ENCODE results near the gene WDR59. TPM values are rescaled to one million over a fixed set of nuclear protein-coding genes. Genes with fewer than 3 reads are reported as not detected.

WDR59 gene
- polyA plus RNA-seq, 3 donors = 6.7 to 44.4 (median 7.8) TPM

DNA sequence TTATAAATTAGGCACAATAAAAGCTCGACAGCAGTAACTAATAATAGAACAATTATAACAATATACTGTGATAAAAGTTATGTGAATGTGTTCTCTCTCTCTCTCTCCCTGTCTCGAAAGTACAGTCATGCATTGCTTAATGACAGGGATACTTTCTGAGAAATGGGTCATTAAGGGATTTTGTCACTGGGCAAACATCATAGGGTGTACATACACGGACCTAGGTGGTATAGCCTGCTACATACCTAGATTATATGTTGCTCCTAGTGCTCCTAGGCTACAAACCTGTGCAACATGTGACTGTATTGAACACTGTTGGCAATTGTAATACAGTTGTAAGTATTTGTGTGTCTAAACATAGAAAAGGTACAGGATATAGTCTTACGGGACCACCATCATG is 20.8 kb upstream of the WDR59 start:
- no peak overlapping the region for H3K9ac ChIP-seq (ENCODE audit: insufficient read depth, low read length, poor library complexity, severe bottlenecking)
- Mint-ChIP-seq H3K9me3 (peaks cover 0 to 4% (median 0%) of the 10 kb centered on the region in 7 donors), H3K4me1 (peaks cover 33% of the 10 kb centered on the region), H3K36me3 (peaks cover 14 to 16% of the 10 kb centered on the region in 2 donors), H3K4me3 (no peak overlapping the region), H3K27ac (no peak overlapping the region), H3K27me3 (ENCODE audit: low read depth in 3 of 3) (peaks cover 5 to 9% (median 8%) of the 10 kb centered on the region in 3 donors)
- intact Hi-C loops (cut with micrococcal nuclease) = loop anchor here in 1 of 2 donors (10.0 kb wide), 1 partner anchor 59 kb away; no protein-coding TSS in a partner anchor
- no peaks in the 10 kb centered on the region for H3K27me3 ChIP-seq (ENCODE audit: control insufficient read depth in 2 of 2, insufficient read depth in 2 of 2, low read length in 2 of 2)
- H2AFZ ChIP-seq (ENCODE audit: insufficient read depth, low read depth, low read length, poor library complexity, severe bottlenecking) = no peak overlapping the region
- no peak for DNase-seq
- H3K9me3 ChIP-seq (replicated peaks in 1 of 2; ENCODE audit: control insufficient read depth in 1 of 2, insufficient read depth in 1 of 2, low read length in 2 of 2) = no peaks in the 10 kb centered on the region
- TF ChIP-seq, protein P1, sequence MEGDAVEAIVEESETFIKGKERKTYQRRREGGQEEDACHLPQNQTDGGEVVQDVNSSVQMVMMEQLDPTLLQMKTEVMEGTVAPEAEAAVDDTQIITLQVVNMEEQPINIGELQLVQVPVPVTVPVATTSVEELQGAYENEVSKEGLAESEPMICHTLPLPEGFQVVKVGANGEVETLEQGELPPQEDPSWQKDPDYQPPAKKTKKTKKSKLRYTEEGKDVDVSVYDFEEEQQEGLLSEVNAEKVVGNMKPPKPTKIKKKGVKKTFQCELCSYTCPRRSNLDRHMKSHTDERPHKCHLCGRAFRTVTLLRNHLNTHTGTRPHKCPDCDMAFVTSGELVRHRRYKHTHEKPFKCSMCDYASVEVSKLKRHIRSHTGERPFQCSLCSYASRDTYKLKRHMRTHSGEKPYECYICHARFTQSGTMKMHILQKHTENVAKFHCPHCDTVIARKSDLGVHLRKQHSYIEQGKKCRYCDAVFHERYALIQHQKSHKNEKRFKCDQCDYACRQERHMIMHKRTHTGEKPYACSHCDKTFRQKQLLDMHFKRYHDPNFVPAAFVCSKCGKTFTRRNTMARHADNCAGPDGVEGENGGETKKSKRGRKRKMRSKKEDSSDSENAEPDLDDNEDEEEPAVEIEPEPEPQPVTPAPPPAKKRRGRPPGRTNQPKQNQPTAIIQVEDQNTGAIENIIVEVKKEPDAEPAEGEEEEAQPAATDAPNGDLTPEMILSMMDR (IDR thresholded peaks at IDR 0.05) = no peak
- 92% methylated on average over 2 of the region's 4 CpGs for WGBS (ENCODE audit: insufficient coverage)
- no peak overlapping the region for H3K4me2 ChIP-seq (replicated peaks; ENCODE audit: extremely low read depth, low read length, poor library complexity, severe bottlenecking)
- H3K27ac ChIP-seq (ENCODE audit: low read depth in 1 of 2, low read length in 2 of 2) = no peak overlapping the region
- peaks cover 88% of the 10 kb centered on the region for H3K79me2 ChIP-seq (ENCODE audit: insufficient read depth, low read length)
- no peaks in the 10 kb centered on the region for H3K36me3 ChIP-seq (replicated peaks in 1 of 2; ENCODE audit: control insufficient read depth in 1 of 2, insufficient read depth in 2 of 2, low read length in 2 of 2)
- H3K4me3 ChIP-seq (replicated peaks in 1 of 3; ENCODE audit: low read depth in 2 of 3, low read length in 3 of 3) = no peak overlapping the region
- peaks cover 16 to 29% of the 10 kb centered on the region in 2 donors for H3K4me1 ChIP-seq (ENCODE audit: control insufficient read depth in 1 of 2, insufficient read depth in 2 of 2, low read length in 2 of 2)
- peaks cover 18% of the 10 kb centered on the region for H4K20me1 ChIP-seq (ENCODE audit: insufficient read depth, low read length)

DNA sequence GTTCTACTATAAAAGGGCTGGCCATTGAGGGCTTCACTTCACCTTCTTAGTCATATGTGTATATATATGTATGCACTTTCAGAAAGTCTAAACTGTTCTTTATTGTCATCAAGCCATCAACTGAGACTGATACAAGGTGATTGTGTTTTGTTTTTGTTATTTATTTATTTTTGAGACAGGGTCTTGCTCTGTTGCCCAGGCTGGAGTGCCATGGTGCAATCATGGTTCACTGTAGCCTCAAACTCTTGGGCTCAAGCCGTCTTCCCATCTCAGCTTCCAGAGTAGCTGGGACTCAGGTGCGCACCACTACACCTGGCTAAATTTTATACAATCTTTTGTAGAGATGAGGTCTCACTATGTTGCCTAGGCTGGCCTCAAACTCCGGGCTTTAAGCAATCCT is 19.5 kb upstream of the WDR59 start:
- peaks cover 37% of the 10 kb centered on the region for H3K4me1 Mint-ChIP-seq
- Histone ChIP-seq H2AFZ (ENCODE audit: insufficient read depth, low read depth, low read length, poor library complexity, severe bottlenecking) (no peak overlapping the region), H3K4me3 (replicated peaks in 1 of 3; ENCODE audit: low read depth in 2 of 3, low read length in 3 of 3) (no peak overlapping the region), H3K4me2 (replicated peaks; ENCODE audit: extremely low read depth, low read length, poor library complexity, severe bottlenecking) (no peak overlapping the region), H3K36me3 (replicated peaks in 1 of 2; ENCODE audit: control insufficient read depth in 1 of 2, insufficient read depth in 2 of 2, low read length in 2 of 2) (no peaks in the 10 kb centered on the region), H3K79me2 (ENCODE audit: insufficient read depth, low read length) (peaks cover 89% of the 10 kb centered on the region), H3K4me1 (ENCODE audit: control insufficient read depth in 1 of 2, insufficient read depth in 2 of 2, low read length in 2 of 2) (peaks cover 24 to 36% of the 10 kb centered on the region in 2 donors), H3K27ac (ENCODE audit: low read depth in 1 of 2, low read length in 2 of 2) (no peak overlapping the region), H3K9ac (ENCODE audit: insufficient read depth, low read length, poor library complexity, severe bottlenecking) (no peak overlapping the region), H4K20me1 (ENCODE audit: insufficient read depth, low read length) (peaks cover 27% of the 10 kb centered on the region), H3K27me3 (ENCODE audit: control insufficient read depth in 2 of 2, insufficient read depth in 2 of 2, low read length in 2 of 2) (peaks cover 0 to 8% of the 10 kb centered on the region in 2 donors), H3K9me3 (replicated peaks in 1 of 2; ENCODE audit: control insufficient read depth in 1 of 2, insufficient read depth in 1 of 2, low read length in 2 of 2) (no peaks in the 10 kb centered on the region)
- intact Hi-C loops (cut with micrococcal nuclease) = loop anchor here in 1 of 2 donors (10.0 kb wide), 1 partner anchor 60 kb away; no protein-coding TSS in a partner anchor
- peaks cover 0 to 3% (median 0%) of the 10 kb centered on the region in 7 donors for H3K9me3 Mint-ChIP-seq
- 100% methylated on average over 1 of the region's 3 CpGs for WGBS (ENCODE audit: insufficient coverage)
- peaks cover 11 to 19% (median 16%) of the 10 kb centered on the region in 3 donors for H3K27me3 Mint-ChIP-seq (ENCODE audit: low read depth in 3 of 3)
- H3K27ac Mint-ChIP-seq = no peak overlapping the region
- no peak overlapping the region for H3K4me3 Mint-ChIP-seq
- TF ChIP-seq, protein P1 (IDR thresholded peaks at IDR 0.05) = no peak
- peaks cover 13 to 15% of the 10 kb centered on the region in 2 donors for H3K36me3 Mint-ChIP-seq
- DNase-seq = no peak
